ENCODE measurements around the gene HSH2D.
"Not testable (repeated sequence)": the region's sequence is repeated elsewhere in the genome, so short reads cannot be mapped to it uniquely, and the experiment has no call there.

The HSH2D gene

GRCh38 chr19:16155128-16155527, 11.6 kb downstream of the HSH2D start:
- no peak for DNase-seq (ENCODE audit: low spot score)

GRCh38 chr19:16156904-16157303, 13.4 kb downstream of the HSH2D start:
- DNase-seq (ENCODE audit: low spot score): no peak

GRCh38 chr19:16157601-16158000, 14.1 kb downstream of the HSH2D start:
- DNase-seq (ENCODE audit: low spot score): no peak

- DNase-seq (ENCODE audit: low spot score): no peak
These were observed 16.2 kb downstream of the HSH2D start for GRCh38 chr19:16159655-16160054.

GRCh38 chr19:16160445-16160942, 17.0 kb downstream of the HSH2D start:
- DNase-seq (ENCODE audit: low spot score): no peak

GRCh38 chr19:16160943-16161560, 17.6 kb downstream of the HSH2D start:
- no peak for DNase-seq (ENCODE audit: low spot score)

- no peak for DNase-seq (ENCODE audit: low spot score)
These were observed 18.4 kb downstream of the HSH2D start for GRCh38 chr19:16161840-16162239.

GRCh38 chr19:16164222-16164890, 20.9 kb downstream of the HSH2D start:
- DNase-seq (ENCODE audit: low spot score): no peak

- DNase-seq (ENCODE audit: low spot score): no peak
These were observed 22.9 kb downstream of the HSH2D start for GRCh38 chr19:16166417-16166816.

GRCh38 chr19:16167055-16167454, 23.6 kb downstream of the HSH2D start:
- DNase-seq (ENCODE audit: low spot score): no peak

- DNase-seq (ENCODE audit: low spot score): no peak
These were observed 25.1 kb downstream of the HSH2D start for GRCh38 chr19:16168465-16169081.

- no peak for DNase-seq (ENCODE audit: low spot score)
These were observed 26.6 kb downstream of the HSH2D start for GRCh38 chr19:16170134-16170533.

GRCh38 chr19:16175954-16176353, 32.5 kb downstream of the HSH2D start:
- DNase-seq (ENCODE audit: low spot score): no peak

GRCh38 chr19:16178866-16179265, 35.4 kb downstream of the HSH2D start:
- not testable (repeated sequence) for DNase-seq (ENCODE audit: low spot score)

- DNase-seq (ENCODE audit: low spot score): no peak
These were observed 37.1 kb downstream of the HSH2D start for GRCh38 chr19:16180611-16181010.

- DNase-seq (ENCODE audit: low spot score): no peak
These were observed 41.2 kb downstream of the HSH2D start for GRCh38 chr19:16184665-16185122.

GRCh38 chr19:16185123-16185767, 41.8 kb downstream of the HSH2D start, which contains the start of gene FAM32A:
FAM32A (plus strand) TSS chr19:16185410; CDS start chr19:16185443, 33 bp downstream.
- DNase-seq (ENCODE audit: low spot score): peak; percentile 99

GRCh38 chr19:16185768-16186123, 42.3 kb downstream of the HSH2D start:
- peak; percentile 36 for DNase-seq (ENCODE audit: low spot score)

GRCh38 chr19:16188521-16188920, 45.0 kb downstream of the HSH2D start:
- no peak for DNase-seq (ENCODE audit: low spot score)

- no peak for DNase-seq (ENCODE audit: low spot score)
These were observed 46.7 kb downstream of the HSH2D start for GRCh38 chr19:16190198-16190597.

GRCh38 chr19:16190736-16191135, 47.3 kb downstream of the HSH2D start:
- no peak for DNase-seq (ENCODE audit: low spot score)

GRCh38 chr19:16191216-16191908, 47.9 kb downstream of the HSH2D start:
- DNase-seq (ENCODE audit: low spot score): no peak
